Panc1 (cell line): ENCODE data around the gene TEX14. TPM values are rescaled to one million over a fixed set of nuclear protein-coding genes. Genes with fewer than 3 reads are reported as not detected.

Source experiments
- ATAC-seq: fragments of 200-7000 bp; cut with Tn5 transposase; 2 replicates; pipeline ENCODE4 v1.9.1; 2020; ENCODE audit warnings: mild to moderate bottlenecking, moderate library complexity
- BruUV-seq: library from RNA; stranded (reverse); fragments of 400-500 nt; replicated peaks from 2 replicates; lab custom pipeline; 2021; lab: Mats Ljungman, UMichigan
- CTCF ChIA-PET: fragments of 300-600 bp; sonication (Branson Sonifier 250); formaldehyde crosslinking; loops from one replicate; lab custom pipeline; 2022; ENCODE audit warnings: antibody characterized with exemption; lab: Charles Lee
- POLR2A ChIA-PET: fragments of 300-600 bp; sonication (Branson Sonifier 250); formaldehyde crosslinking; loops from one replicate; lab custom pipeline; 2022; ENCODE audit warnings: antibody characterized with exemption; lab: Charles Lee
- DNase-seq: peaks from one replicate; pipeline ENCODE4 v3.0.0-alpha.2; 2010; ENCODE audit warnings: low read depth, low spot score
- H3K27ac ChIP-seq: 2 replicates; pipeline ENCODE4 v1.5.1; 2011; ENCODE audit warnings: mild to moderate bottlenecking, low read length, inconsistent platforms
- H3K27me3 ChIP-seq: fragments of 200-500 bp; sonication (Bioruptor generic); 2 replicates; pipeline ENCODE4 v1.6.0; 2014; ENCODE audit warnings: low read length, inconsistent platforms; ENCODE audit not compliant: control insufficient read depth, insufficient read depth
- H3K36me3 ChIP-seq: fragments of 200-500 bp; sonication (Bioruptor generic); 2 replicates; pipeline ENCODE4 v1.5.1; 2014; ENCODE audit warnings: inconsistent platforms, mild to moderate bottlenecking, low read length, moderate library complexity; ENCODE audit not compliant: control insufficient read depth, insufficient read depth
- H3K4me1 ChIP-seq: 2 replicates; pipeline ENCODE4 v1.5.1; 2011; ENCODE audit warnings: inconsistent platforms, mild to moderate bottlenecking, low read length, moderate library complexity; ENCODE audit not compliant: control insufficient read depth, insufficient read depth
- H3K4me3 ChIP-seq, 2 experiments: 2 replicates each; pipeline ENCODE4 v1.5.1; 2011 to 2012; ENCODE audit warnings: low read depth in 2 of 2, low read length in 2 of 2, mild to moderate bottlenecking in 2 of 2, inconsistent platforms in 1 of 2, moderate library complexity in 1 of 2
- H3K9me3 ChIP-seq: fragments of 200-500 bp; sonication (Bioruptor generic); 2 replicates; pipeline ENCODE4 v1.5.1; 2014; ENCODE audit warnings: low read depth, mild to moderate bottlenecking, inconsistent platforms, low read length, moderate library complexity; ENCODE audit not compliant: control insufficient read depth, insufficient read depth
- CTCF ChIP-seq: fragments of 450-650 bp; IDR thresholded peaks from 2 replicates; pipeline ENCODE4 v1.5.1; 2017; ENCODE audit warnings: mild to moderate bottlenecking
- POLR2AphosphoS5 ChIP-seq: IDR thresholded peaks from 2 replicates; pipeline ENCODE4 v1.6.1; 2012; ENCODE audit warnings: mild to moderate bottlenecking, low read depth, low read length, moderate library complexity
- SIN3A ChIP-seq: IDR thresholded peaks from 2 replicates; pipeline ENCODE4 v1.6.1; 2012; ENCODE audit warnings: low read depth, mild to moderate bottlenecking, low read length, moderate library complexity, borderline replicate concordance; ENCODE audit not compliant: insufficient read depth
- TCF7L2 ChIP-seq: IDR thresholded peaks from 2 replicates; pipeline ENCODE4 v1.6.1; 2011; ENCODE audit warnings: mild to moderate bottlenecking, low read depth, low read length, inconsistent platforms
- in situ Hi-C: cut with HindIII; loops from 2 replicates; pipeline ENCODE4 v1.10.0; 2016; ENCODE audit warnings: low sequenced_read_pairs, low pct_unique_long_range_greater_than_20kb
- intact Hi-C: fragments of 100-400 bp; cut with micrococcal nuclease; formaldehyde crosslinking; loops from one replicate; pipeline ENCODE4 v1.10.0; 2022; ENCODE audit not compliant: unreplicated experiment
- total RNA-seq: library from RNA; stranded (reverse); gene quantifications from one replicate; pipeline ENCODE4 v1.2.1, GENCODE V29; 2021; ENCODE audit not compliant: unreplicated experiment
- TF ChIP-seq, protein P1 (sequence below), 2 experiments: IDR thresholded peaks; 2 replicates each; pipeline ENCODE4 v1.6.1; 2011 to 2012; ENCODE audit warnings: low read depth in 2 of 2, control low read depth in 1 of 2, low read length in 1 of 2, mild to moderate bottlenecking in 1 of 2, moderate library complexity in 1 of 2; ENCODE audit not compliant: insufficient read depth in 1 of 2

Gene TEX14
- total RNA-seq, 1 experiment from 2014 or later: not detected

- ATAC-seq: peak; percentile 60; the same call in 1 of the 2 replicates
- ChIA-PET POLR2A (interaction anchor here (1.3 kb wide), 1 partner anchor 36 kb away, joined by 5 read pairs; no protein-coding TSS in a partner anchor), CTCF (interaction anchor here (0.5 to 1.0 kb wide), 3 partner anchors 17 to 150 kb away, joined by 3 to 4 read pairs (median 3); no protein-coding TSS in a partner anchor)
- no peaks in the 10 kb centered on the region for H3K9me3 ChIP-seq
- DNase-seq: no peak
- no peak overlapping the region for H3K27ac ChIP-seq
- intact Hi-C loops (no loop called here), in situ Hi-C loops (no loop called here)
- H3K27me3 ChIP-seq: no peaks in the 10 kb centered on the region
- no TSS peak for BruUV-seq
- TF ChIP-seq CTCF (0 out of 2 replicates have a peak, but pooled peaks have one; percentile 35), POLR2AphosphoS5 (no peak)
- H3K36me3 ChIP-seq: no peaks in the 10 kb centered on the region
- H3K4me1 ChIP-seq: no peaks in the 10 kb centered on the region
- no peak overlapping the region for H3K4me3 ChIP-seq
Observed at GRCh38 chr17:58595194-58595792, 96.6 kb downstream of the TEX14 start.

GRCh38 chr17:58593123-58593522, 98.7 kb downstream of the TEX14 start:
- Histone ChIP-seq H3K27me3 (no peaks in the 10 kb centered on the region), H3K27ac (no peak overlapping the region), H3K36me3 (no peaks in the 10 kb centered on the region), H3K9me3 (no peaks in the 10 kb centered on the region), H3K4me1 (no peaks in the 10 kb centered on the region), H3K4me3 (no peak overlapping the region)
- CTCF ChIA-PET: no interaction called here
- ATAC-seq (no peak), DNase-seq (no peak)
- intact Hi-C loops: no loop called here
- BruUV-seq: no TSS peak
- in situ Hi-C loops: no loop called here
- POLR2A ChIA-PET: no interaction called here
- TF ChIP-seq POLR2AphosphoS5: no peak

- H3K27ac ChIP-seq: no peak overlapping the region
- H3K9me3 ChIP-seq: no peaks in the 10 kb centered on the region
- CTCF ChIA-PET: no interaction called here
- H3K27me3 ChIP-seq: no peaks in the 10 kb centered on the region; the same call in 1 of the 2 replicates
- POLR2A ChIA-PET: no interaction called here
- intact Hi-C loops (no loop called here), in situ Hi-C loops (no loop called here)
- H3K4me3 ChIP-seq: no peak overlapping the region
- no peak for DNase-seq
- no peak for ATAC-seq
- no peak for TF ChIP-seq POLR2AphosphoS5
- TF ChIP-seq, protein P1, sequence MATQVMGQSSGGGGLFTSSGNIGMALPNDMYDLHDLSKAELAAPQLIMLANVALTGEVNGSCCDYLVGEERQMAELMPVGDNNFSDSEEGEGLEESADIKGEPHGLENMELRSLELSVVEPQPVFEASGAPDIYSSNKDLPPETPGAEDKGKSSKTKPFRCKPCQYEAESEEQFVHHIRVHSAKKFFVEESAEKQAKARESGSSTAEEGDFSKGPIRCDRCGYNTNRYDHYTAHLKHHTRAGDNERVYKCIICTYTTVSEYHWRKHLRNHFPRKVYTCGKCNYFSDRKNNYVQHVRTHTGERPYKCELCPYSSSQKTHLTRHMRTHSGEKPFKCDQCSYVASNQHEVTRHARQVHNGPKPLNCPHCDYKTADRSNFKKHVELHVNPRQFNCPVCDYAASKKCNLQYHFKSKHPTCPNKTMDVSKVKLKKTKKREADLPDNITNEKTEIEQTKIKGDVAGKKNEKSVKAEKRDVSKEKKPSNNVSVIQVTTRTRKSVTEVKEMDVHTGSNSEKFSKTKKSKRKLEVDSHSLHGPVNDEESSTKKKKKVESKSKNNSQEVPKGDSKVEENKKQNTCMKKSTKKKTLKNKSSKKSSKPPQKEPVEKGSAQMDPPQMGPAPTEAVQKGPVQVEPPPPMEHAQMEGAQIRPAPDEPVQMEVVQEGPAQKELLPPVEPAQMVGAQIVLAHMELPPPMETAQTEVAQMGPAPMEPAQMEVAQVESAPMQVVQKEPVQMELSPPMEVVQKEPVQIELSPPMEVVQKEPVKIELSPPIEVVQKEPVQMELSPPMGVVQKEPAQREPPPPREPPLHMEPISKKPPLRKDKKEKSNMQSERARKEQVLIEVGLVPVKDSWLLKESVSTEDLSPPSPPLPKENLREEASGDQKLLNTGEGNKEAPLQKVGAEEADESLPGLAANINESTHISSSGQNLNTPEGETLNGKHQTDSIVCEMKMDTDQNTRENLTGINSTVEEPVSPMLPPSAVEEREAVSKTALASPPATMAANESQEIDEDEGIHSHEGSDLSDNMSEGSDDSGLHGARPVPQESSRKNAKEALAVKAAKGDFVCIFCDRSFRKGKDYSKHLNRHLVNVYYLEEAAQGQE (IDR thresholded peaks at IDR 0.05; ENCODE audit: insufficient read depth in 1 of 2, low read depth in 2 of 2, low read length in 1 of 2): no peak
- no peak for TF ChIP-seq SIN3A
- no peak for TF ChIP-seq CTCF
- no peak for TF ChIP-seq TCF7L2
- H3K4me1 ChIP-seq: no peaks in the 10 kb centered on the region
- BruUV-seq: no TSS peak
- no peaks in the 10 kb centered on the region for H3K36me3 ChIP-seq
Observed at GRCh38 chr17:58591455-58591854, 100.4 kb downstream of the TEX14 start.
